Transverse colon (tissue), 4 donors: ENCODE data around the gene SH3TC2. TPM values are rescaled to one million over a fixed set of nuclear protein-coding genes. Genes with fewer than 3 reads are reported as not detected.
A peak's percentile ranks its signal among the peaks of the same experiment; 100 is the strongest.

Experiments used
- DNase-seq: peaks from one replicate; pipeline ENCODE4 v3.0.0-alpha.2; 2019
- H3K27ac ChIP-seq, 4 donors: fragments of 200-600 bp; sonication (generic); 2 replicates each; pipeline ENCODE4 v1.5.1; 2016 to 2018; ENCODE audit warnings: inconsistent platforms in 4 of 4
- H3K27me3 ChIP-seq: fragments of 200-600 bp; sonication (generic); 2 replicates; pipeline ENCODE4 v1.5.1; 2017; ENCODE audit warnings: inconsistent platforms
- H3K36me3 ChIP-seq, 4 donors: fragments of 200-600 bp; sonication (generic); 2 replicates each; pipeline ENCODE4 v1.5.1; 2017 to 2019; ENCODE audit warnings: inconsistent platforms in 4 of 4
- H3K4me1 ChIP-seq, 4 donors: fragments of 200-600 bp; sonication (generic); 2 replicates each; pipeline ENCODE4 v1.5.1; 2017 to 2020; ENCODE audit warnings: inconsistent platforms in 4 of 4
- H3K4me3 ChIP-seq, 4 donors: fragments of 200-600 bp; sonication (generic); 1 replicate in 1 of 4; 2 replicates in 3 of 4; pipeline versions ENCODE4 v1.5.1 to v1.6.1; 2017 to 2019; ENCODE audit warnings: inconsistent platforms in 4 of 4
- H3K9me3 ChIP-seq, 2 donors: fragments of 200-600 bp; sonication (generic); 2 replicates each; pipeline ENCODE4 v1.5.1; 2017 to 2019; ENCODE audit warnings: inconsistent platforms in 2 of 2
- EP300 ChIP-seq: sonication (generic); formaldehyde crosslinking; IDR thresholded peaks from one replicate; pipeline ENCODE4 v1.6.1; 2017; ENCODE audit warnings: antibody characterized with exemption, low read depth
- POLR2A ChIP-seq: fragments of 450-650 bp; IDR thresholded peaks from one replicate; pipeline ENCODE4 v1.6.1; 2016; ENCODE audit warnings: antibody characterized with exemption, mild to moderate bottlenecking, moderate library complexity
- POLR2AphosphoS5 ChIP-seq, 3 donors: sonication (generic); formaldehyde crosslinking; IDR thresholded peaks; one replicate each; pipeline ENCODE4 v1.6.1; 2016; ENCODE audit warnings: antibody characterized with exemption in 3 of 3
- WGBS, 2 donors: methylation state at CpG; one replicate each; pipeline ENCODE4 v1.1.5; 2018; ENCODE audit warnings: low coverage in 1 of 2; 5-methylcytosine and 5-hydroxymethylcytosine counted together
- in situ Hi-C, 4 donors: fragments of 200-750 bp; cut with MboI; loops; one replicate each; pipeline versions ENCODE4 v1.15.0 to v1.15.1; 2017; ENCODE audit warnings: low sequenced_read_pairs in 3 of 4, low pct_ligation_motif_present in 1 of 4, low pct_unique_long_range_greater_than_20kb in 1 of 4
- intact Hi-C: fragments of 100-400 bp; cut with DNase I; formaldehyde crosslinking; loops from one replicate; pipeline ENCODE4 v1.15.1; 2023; ENCODE audit warnings: low total_unique reads
- total RNA-seq, 4 donors: library from RNA; depleted of rRNA; stranded (reverse); fragments of >200 nt; gene quantifications; one replicate each; pipeline ENCODE4 v1.1.0, GENCODE V29; 2016
- TF ChIP-seq, protein P1 (sequence below), 5 experiments: fragments of 200-600 bp in 3 of 5; fragments of 450-650 bp in 2 of 5; sonication (generic) in 3 of 5; IDR thresholded peaks; 1 replicate in 2 of 5; 2 replicates in 3 of 5; pipeline ENCODE4 v1.5.1; 2016 to 2017; ENCODE audit warnings: antibody characterized with exemption in 5 of 5, inconsistent platforms in 3 of 5, mild to moderate bottlenecking in 2 of 5, moderate library complexity in 1 of 5

SH3TC2 gene
- 1 to 10 TPM in 2 of 4 donors, under 1 TPM in 1, not detected in 1; 0.55 to 1.6 (median 1.5) TPM for total RNA-seq

DNA sequence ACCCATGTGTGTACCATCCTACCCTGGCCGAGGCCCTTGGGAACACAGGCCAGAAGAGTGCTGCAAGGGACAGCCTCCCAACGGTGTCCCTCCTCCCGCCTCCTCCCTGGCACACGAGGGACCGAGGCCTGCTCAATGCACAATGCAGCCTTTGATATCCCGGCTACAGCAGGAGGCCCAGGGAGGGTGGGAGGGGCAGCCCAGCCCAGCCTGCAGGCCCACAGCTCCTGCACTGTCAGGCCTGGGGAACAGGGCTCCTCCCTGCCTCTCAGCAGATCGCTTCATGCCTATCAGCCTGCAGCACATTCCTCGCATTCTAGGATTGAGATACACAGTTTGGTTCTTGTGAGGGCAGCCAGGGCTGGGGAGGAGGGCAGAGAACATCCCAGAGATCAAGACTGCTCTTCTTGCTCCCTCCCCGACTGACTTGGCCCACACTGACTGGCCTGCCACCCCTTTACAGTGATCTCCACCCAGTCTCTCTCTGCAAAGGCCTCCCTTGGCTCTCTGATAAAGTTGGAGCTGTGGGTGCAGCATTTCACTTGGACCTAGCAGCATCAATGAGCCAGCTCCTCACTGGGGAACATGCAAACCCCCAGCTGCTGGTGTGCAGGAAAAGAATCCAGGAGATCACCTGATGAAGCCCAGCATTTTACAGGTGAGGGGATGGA, at the start of gene SH3TC2:
Gene SH3TC2, minus strand, starts transcription at position 46 of the 671 bp plus-strand sequence. Its CDS starts 40 bp downstream, at position 6.
- in situ Hi-C loops: no loop called here
- no peaks in the 10 kb centered on the region for H3K36me3 ChIP-seq
- no peak within 1 kb of the TSS for H3K4me3 ChIP-seq
- H3K4me1 ChIP-seq: peaks cover 4 to 34% (median 20%) of the 10 kb centered on the region in 4 donors
- peak within 1 kb of the TSS; percentile 59 to 78 (median 66) for H3K27ac ChIP-seq
- intact Hi-C loops: no loop called here
- H3K9me3 ChIP-seq: no peaks in the 10 kb centered on the region
- TF ChIP-seq, protein P1, sequence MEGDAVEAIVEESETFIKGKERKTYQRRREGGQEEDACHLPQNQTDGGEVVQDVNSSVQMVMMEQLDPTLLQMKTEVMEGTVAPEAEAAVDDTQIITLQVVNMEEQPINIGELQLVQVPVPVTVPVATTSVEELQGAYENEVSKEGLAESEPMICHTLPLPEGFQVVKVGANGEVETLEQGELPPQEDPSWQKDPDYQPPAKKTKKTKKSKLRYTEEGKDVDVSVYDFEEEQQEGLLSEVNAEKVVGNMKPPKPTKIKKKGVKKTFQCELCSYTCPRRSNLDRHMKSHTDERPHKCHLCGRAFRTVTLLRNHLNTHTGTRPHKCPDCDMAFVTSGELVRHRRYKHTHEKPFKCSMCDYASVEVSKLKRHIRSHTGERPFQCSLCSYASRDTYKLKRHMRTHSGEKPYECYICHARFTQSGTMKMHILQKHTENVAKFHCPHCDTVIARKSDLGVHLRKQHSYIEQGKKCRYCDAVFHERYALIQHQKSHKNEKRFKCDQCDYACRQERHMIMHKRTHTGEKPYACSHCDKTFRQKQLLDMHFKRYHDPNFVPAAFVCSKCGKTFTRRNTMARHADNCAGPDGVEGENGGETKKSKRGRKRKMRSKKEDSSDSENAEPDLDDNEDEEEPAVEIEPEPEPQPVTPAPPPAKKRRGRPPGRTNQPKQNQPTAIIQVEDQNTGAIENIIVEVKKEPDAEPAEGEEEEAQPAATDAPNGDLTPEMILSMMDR (IDR thresholded peaks at IDR 0.05): no peak
- TF ChIP-seq EP300: no peak
- no peak for TF ChIP-seq POLR2AphosphoS5 (IDR thresholded peaks at IDR 0.05)
- TF ChIP-seq POLR2A: no peak
- peak; percentile 54 for DNase-seq
- H3K27me3 ChIP-seq: no peaks in the 10 kb centered on the region
- 29% methylated on average over 6 of the region's 9 CpGs; no CpG with 5 or more reads in 1 of the 2 donors for WGBS, 2 donors

DNA sequence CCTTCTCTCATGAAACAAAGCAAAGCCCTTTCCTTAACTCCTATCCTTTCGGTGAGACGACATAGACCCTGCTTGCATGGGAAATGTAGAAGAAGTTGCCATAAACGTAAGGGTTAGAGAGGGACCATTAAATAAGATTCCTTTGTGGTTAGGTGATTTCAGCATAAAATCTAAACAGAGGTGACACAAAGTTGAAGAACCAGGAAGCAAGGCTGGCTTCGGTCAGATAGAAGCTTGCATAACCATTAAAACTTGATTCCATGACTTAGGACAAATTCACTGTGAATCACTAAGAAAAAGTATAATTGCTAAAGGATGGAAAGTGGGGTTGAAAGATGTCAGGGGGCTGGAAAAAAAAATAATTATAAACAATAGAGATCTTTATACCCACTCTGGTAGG, 47.5 kb upstream of the SH3TC2 start:
- H3K36me3 ChIP-seq: no peaks in the 10 kb centered on the region
- WGBS, 2 donors: 79 to 88% methylated on average over 4 of the region's 4 CpGs
- no peaks in the 10 kb centered on the region for H3K4me1 ChIP-seq
- TF ChIP-seq EP300 (no peak), POLR2A (no peak), POLR2AphosphoS5 (IDR thresholded peaks at IDR 0.05) (no peak)
- TF ChIP-seq, protein P1 (IDR thresholded peaks at IDR 0.05): no peak
- H3K9me3 ChIP-seq: no peaks in the 10 kb centered on the region
- H3K27ac ChIP-seq: no peak overlapping the region
- no peak overlapping the region for H3K4me3 ChIP-seq
- in situ Hi-C loops (loop anchor here (5.0 to 25.0 kb wide), 3 partner anchors 373 to 376 kb away; no protein-coding TSS in a partner anchor), intact Hi-C loops (no loop called here)
- no peaks in the 10 kb centered on the region for H3K27me3 ChIP-seq
- DNase-seq: no peak

DNA sequence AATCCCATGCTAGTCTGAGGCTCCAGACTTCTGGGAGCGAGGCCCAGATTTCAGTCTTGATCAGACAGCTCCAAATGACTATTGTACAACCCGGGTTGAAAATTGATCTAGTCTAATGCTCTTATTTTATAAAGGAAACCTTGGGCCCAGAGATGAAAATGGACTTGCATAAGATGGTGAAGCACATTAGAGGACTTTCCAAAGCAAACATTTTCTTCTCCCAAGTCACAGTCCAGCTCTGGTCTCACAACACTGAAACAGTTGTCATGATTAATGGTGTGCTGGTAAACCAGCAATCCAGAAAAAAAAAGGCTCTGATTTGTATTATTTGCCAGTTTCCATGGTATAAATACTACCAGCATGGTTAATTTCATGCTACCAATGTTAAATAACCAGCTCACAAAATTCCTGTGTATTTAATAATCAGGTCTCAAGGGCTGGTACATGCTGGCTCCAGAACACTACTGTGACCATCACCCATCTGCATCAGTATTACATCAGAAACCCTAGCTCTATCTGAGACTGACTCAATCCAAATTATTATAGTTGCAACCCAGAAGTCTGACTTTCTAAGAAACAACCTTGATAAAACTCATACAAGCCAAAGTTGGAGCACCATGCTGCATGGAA, 45.9 kb upstream of the SH3TC2 start:
- DNase-seq: no peak
- Histone ChIP-seq H3K27ac (no peak overlapping the region), H3K9me3 (no peaks in the 10 kb centered on the region), H3K4me3 (no peak overlapping the region), H3K36me3 (no peaks in the 10 kb centered on the region), H3K27me3 (no peaks in the 10 kb centered on the region), H3K4me1 (no peaks in the 10 kb centered on the region)
- intact Hi-C loops: no loop called here
- in situ Hi-C loops: loop anchor here in 1 of 4 donors (25.0 kb wide), 1 partner anchor 371 kb away; no protein-coding TSS in a partner anchor
- WGBS, 2 donors: 82% methylated on average over 2 of the region's 2 CpGs; no CpG with 5 or more reads in 1 of the 2 donors
- no peak for TF ChIP-seq EP300
- no peak for TF ChIP-seq POLR2AphosphoS5 (IDR thresholded peaks at IDR 0.05)
- TF ChIP-seq, protein P1 (IDR thresholded peaks at IDR 0.05): no peak
- TF ChIP-seq POLR2A: no peak

DNA sequence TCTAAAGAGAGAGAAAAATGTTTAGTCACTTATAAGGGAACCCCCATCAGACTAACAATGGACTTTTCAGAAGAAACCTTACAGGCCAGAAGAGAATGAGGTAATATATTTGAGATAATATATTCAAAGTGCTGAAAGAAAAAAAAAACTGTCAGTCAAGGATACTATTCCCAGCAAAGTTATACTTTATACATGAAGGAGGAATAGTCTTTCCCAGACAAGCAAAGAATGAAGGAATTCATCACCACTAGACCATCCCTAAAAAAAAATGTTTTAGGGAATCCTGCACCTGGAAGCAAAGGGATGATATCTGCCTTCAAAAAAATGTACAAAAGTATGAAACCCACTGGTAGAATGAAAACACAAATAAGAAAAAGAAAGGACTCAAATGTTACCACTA, 37.5 kb upstream of the SH3TC2 start:
- Histone ChIP-seq H3K27me3 (no peaks in the 10 kb centered on the region), H3K36me3 (no peaks in the 10 kb centered on the region), H3K4me1 (no peaks in the 10 kb centered on the region), H3K4me3 (no peak overlapping the region), H3K27ac (no peak overlapping the region), H3K9me3 (peaks cover 9 to 32% of the 10 kb centered on the region in 2 donors)
- intact Hi-C loops (no loop called here), in situ Hi-C loops (loop anchor here in 1 of 4 donors (25.0 kb wide), 1 partner anchor 363 kb away; no protein-coding TSS in a partner anchor)
- DNase-seq: no peak
- no peak for TF ChIP-seq POLR2AphosphoS5 (IDR thresholded peaks at IDR 0.05)
- TF ChIP-seq EP300: no peak
- no peak for TF ChIP-seq POLR2A
- TF ChIP-seq, protein P1 (IDR thresholded peaks at IDR 0.05): no peak
